GM13976 (cell line): ENCODE measurements around the gene H2BK1.
A peak's percentile ranks its signal among the peaks of the same experiment; 100 is the strongest.

Experiments used
- DNase-seq: peaks from one replicate; pipeline ENCODE4 v3.0.0; 2012; ENCODE audit warnings: low spot score
- in situ Hi-C: fragments of 300-500 bp; cut with MboI; formaldehyde crosslinking; loops from one replicate; pipeline ENCODE4 v1.12.0; 2022; ENCODE audit warnings: low sequenced_read_pairs, mixed read lengths, inconsistent platforms; ENCODE audit not compliant: unreplicated experiment
- TF ChIP-seq, protein P1 (sequence below): IDR thresholded peaks from 2 replicates; pipeline ENCODE4 v1.5.1; 2012; ENCODE audit warnings: borderline replicate concordance, mild to moderate bottlenecking; ENCODE audit not compliant: insufficient read depth; ENCODE audit errors: extremely low read depth, missing control alignments, control extremely low read depth

The H2BK1 gene

DNA sequence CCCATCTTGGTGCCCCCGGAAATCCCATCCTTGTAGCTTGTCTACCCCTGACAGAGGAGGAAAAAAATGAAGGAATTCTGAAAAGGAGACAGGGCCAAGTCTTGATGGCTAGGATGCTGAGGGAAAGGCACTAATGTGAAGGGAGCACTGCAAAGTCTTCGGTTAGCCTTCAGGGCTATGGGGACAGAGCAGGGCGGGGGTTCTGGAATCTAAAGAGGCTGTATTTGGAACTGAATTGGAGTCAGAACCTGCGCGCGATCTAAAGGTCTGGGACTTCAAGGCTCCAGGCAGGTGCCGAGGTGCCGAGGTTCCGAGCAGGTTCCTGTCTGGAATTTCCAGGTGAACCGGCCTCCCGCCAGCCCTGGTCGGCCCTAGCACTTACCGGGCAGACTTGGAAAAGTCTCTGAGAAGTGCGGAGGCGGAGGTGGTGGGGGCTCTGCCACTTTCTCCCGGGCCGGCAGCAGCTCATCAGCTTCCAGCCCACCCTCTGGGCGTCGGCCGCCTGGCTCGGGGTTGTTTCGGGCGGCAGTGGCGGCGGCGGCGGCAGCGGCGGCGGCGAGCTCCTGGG lies 43.6 kb downstream of the H2BK1 start:
- peak; percentile 16 for DNase-seq
- TF ChIP-seq, protein P1, sequence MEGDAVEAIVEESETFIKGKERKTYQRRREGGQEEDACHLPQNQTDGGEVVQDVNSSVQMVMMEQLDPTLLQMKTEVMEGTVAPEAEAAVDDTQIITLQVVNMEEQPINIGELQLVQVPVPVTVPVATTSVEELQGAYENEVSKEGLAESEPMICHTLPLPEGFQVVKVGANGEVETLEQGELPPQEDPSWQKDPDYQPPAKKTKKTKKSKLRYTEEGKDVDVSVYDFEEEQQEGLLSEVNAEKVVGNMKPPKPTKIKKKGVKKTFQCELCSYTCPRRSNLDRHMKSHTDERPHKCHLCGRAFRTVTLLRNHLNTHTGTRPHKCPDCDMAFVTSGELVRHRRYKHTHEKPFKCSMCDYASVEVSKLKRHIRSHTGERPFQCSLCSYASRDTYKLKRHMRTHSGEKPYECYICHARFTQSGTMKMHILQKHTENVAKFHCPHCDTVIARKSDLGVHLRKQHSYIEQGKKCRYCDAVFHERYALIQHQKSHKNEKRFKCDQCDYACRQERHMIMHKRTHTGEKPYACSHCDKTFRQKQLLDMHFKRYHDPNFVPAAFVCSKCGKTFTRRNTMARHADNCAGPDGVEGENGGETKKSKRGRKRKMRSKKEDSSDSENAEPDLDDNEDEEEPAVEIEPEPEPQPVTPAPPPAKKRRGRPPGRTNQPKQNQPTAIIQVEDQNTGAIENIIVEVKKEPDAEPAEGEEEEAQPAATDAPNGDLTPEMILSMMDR: no peak
- in situ Hi-C loops: no loop called here

DNA sequence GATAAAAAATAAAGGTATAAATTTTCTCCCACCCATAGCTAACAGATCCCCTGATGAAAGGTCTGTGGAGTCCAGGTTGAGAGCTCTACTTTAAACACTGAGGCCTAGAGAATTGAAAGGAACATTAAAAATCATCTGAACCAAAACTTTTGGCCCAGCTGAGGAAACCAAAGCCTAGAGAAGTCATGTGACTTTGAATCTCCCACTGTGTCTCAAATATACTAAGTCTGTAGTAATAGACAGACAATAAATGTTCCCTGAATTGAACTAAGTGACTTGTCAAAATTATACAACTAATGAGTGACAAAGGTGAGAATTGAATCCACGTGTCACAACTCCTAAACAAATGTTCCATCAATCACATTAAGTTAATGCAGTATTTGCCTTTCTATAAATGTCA lies 48.5 kb downstream of the H2BK1 start:
- TF ChIP-seq, protein P1: no peak

More for the DNA sequence above, 48.5 kb downstream of the H2BK1 start:
- in situ Hi-C loops: no loop called here
- no peak for DNase-seq
